ENCODE data around the gene STARD10. TPM values are rescaled to one million over a fixed set of nuclear protein-coding genes. Genes with fewer than 3 reads are reported as not detected.
A peak's percentile ranks its signal among the peaks of the same experiment; 100 is the strongest.

The STARD10 gene
- total RNA-seq, 6 experiments from 2014 or later = 10.8 to 16.9 (median 15.8) TPM

- peak overlapping the region; percentile 44; the same call in 1 of the 2 replicates for H3K27ac Mint-ChIP-seq
- no peak for TF ChIP-seq CTCF (IDR thresholded peaks at IDR 0.05)
- DNase-seq = no peak
- H3K9me3 Mint-ChIP-seq = no peaks in the 10 kb centered on the region
- H3K27me3 Mint-ChIP-seq (ENCODE audit: insufficient read depth) = peaks cover 25% of the 10 kb centered on the region
- H3K4me3 Mint-ChIP-seq = no peak overlapping the region
- H3K4me1 Mint-ChIP-seq (ENCODE audit: low read depth) = peaks cover 19% of the 10 kb centered on the region
- H3K36me3 Mint-ChIP-seq (ENCODE audit: low read depth) = no peaks in the 10 kb centered on the region; the same call in 1 of the 2 replicates
Measured at GRCh38 chr11:72824811-72825505, 31.1 kb upstream of the STARD10 start.

DNA sequence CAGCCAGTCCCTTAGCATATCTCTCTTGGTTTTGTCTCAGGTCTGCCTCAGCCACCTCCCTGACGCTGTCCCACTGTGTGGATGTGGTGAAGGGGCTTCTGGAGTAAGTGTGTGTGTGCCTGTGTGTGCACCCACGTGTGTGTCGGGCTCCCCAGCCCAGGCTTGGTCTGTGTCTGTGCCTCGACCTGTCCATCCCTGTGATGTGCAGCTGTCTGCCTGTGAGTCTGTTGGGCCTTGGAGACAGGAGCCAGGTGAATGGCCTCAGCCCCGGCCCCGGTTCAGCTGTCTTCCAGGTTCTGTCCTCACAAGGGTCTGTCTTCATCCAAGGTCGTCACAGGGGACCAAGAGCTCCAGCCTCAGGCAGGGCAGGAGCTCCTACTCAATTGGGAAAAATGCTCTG, 30.2 kb upstream of the STARD10 start:
- H3K4me1 Mint-ChIP-seq (ENCODE audit: low read depth) = peaks cover 26% of the 10 kb centered on the region
- no peak for DNase-seq
- H3K27ac Mint-ChIP-seq = 0 out of 2 replicates have a peak overlapping the region, but pooled peaks have one; percentile 25
- peaks cover 4% of the 10 kb centered on the region; the same call in 1 of the 2 replicates for H3K36me3 Mint-ChIP-seq (ENCODE audit: low read depth)
- no peaks in the 10 kb centered on the region for H3K9me3 Mint-ChIP-seq
- no peak for TF ChIP-seq CTCF (IDR thresholded peaks at IDR 0.05)
- peaks cover 25% of the 10 kb centered on the region for H3K27me3 Mint-ChIP-seq (ENCODE audit: insufficient read depth)
- no peak overlapping the region for H3K4me3 Mint-ChIP-seq

GRCh38 chr11:72823105-72823804, 29.4 kb upstream of the STARD10 start:
- no peak for TF ChIP-seq CTCF (IDR thresholded peaks at IDR 0.05)
- Mint-ChIP-seq H3K4me3 (no peak overlapping the region), H3K27me3 (ENCODE audit: insufficient read depth) (peaks cover 25% of the 10 kb centered on the region), H3K36me3 (ENCODE audit: low read depth) (peaks cover 9% of the 10 kb centered on the region), H3K27ac (no peak overlapping the region), H3K9me3 (no peaks in the 10 kb centered on the region), H3K4me1 (ENCODE audit: low read depth) (peaks cover 30% of the 10 kb centered on the region)
- DNase-seq = no peak

DNA sequence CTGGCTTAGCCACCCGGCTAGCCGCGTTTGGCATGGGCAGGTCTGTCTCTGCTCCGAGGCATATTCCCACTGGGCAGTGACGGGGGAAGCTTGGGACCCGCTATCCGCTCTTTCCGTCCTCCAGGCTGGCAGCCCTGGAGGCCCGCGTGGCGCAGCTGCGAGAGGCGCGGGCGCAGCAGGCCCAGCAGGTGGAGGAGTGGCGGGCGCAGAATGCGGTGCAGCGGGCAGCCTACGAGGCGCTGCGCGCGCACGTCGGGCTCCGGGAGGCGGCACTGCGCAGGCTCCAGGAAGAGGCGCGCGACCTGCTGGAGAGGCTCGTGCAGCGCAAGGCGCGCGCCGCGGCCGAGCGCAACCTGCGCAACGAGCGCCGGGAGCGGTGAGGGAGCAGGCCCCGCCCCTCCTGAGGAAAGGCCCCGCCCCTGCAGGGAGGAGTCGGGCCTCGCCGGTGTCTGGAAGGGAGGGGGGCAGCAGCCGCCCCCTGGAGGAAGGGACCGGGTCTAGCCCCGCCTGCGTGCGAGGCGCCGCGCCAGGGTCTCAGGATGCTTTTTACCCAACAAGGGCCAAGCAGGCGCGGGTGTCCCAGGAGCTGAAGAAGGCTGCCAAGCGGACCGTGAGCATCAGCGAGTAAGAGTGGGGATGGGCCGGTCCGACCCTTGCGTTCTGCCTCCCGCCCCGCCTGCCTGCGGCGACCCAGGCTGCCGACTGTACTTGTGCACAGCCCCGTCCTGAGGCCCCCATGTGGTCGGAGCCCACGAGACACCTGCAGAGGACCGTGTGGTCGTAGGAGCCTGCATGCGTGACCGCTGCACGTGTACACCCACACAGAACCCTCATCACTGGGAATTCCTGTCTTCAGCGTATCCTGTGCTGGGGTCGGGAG, 28.3 kb upstream of the STARD10 start:
- Mint-ChIP-seq H3K36me3 (ENCODE audit: low read depth) (peaks cover 19% of the 10 kb centered on the region), H3K4me3 (peak overlapping the region; percentile 47; the same call in 1 of the 2 replicates), H3K4me1 (ENCODE audit: low read depth) (peaks cover 36% of the 10 kb centered on the region), H3K27me3 (ENCODE audit: insufficient read depth) (peaks cover 23% of the 10 kb centered on the region), H3K9me3 (no peaks in the 10 kb centered on the region), H3K27ac (no peak overlapping the region)
- peak; percentile 74 for DNase-seq
- TF ChIP-seq CTCF (IDR thresholded peaks at IDR 0.05) = peak; percentile 71

- Mint-ChIP-seq H3K27me3 (ENCODE audit: insufficient read depth) (peaks cover 22% of the 10 kb centered on the region), H3K4me1 (ENCODE audit: low read depth) (peaks cover 43% of the 10 kb centered on the region), H3K27ac (no peak overlapping the region), H3K4me3 (peak overlapping the region; percentile 49; the same call in 1 of the 2 replicates), H3K36me3 (ENCODE audit: low read depth) (peaks cover 19% of the 10 kb centered on the region), H3K9me3 (no peaks in the 10 kb centered on the region)
- no peak for DNase-seq
- no peak for TF ChIP-seq CTCF (IDR thresholded peaks at IDR 0.05)
Measured at GRCh38 chr11:72821221-72821919, 27.5 kb upstream of the STARD10 start.
